H9 (cell line): ENCODE measurements around the gene TEAD2. TPM values are rescaled to one million over a fixed set of nuclear protein-coding genes. Genes with fewer than 3 reads are reported as not detected.

Experiments
- DNase-seq: peaks from one replicate; pipeline ENCODE4 v3.0.0-alpha.2; 2017
- H2AFZ ChIP-seq: one replicate; pipeline ENCODE4 v1.6.1; 2013; ENCODE audit warnings: mild to moderate bottlenecking, low read length, control low read depth, moderate library complexity
- H2AK5ac ChIP-seq: 2 replicates; pipeline ENCODE4 v1.6.1; 2013; ENCODE audit warnings: low read length, control low read depth, mixed read lengths; ENCODE audit not compliant: insufficient read length
- H2BK120ac ChIP-seq: one replicate; pipeline ENCODE4 v1.6.1; 2013; ENCODE audit warnings: low read depth, mild to moderate bottlenecking, low read length, control low read depth, inconsistent platforms; ENCODE audit not compliant: poor library complexity, severe bottlenecking
- H2BK12ac ChIP-seq: 2 replicates; pipeline ENCODE4 v1.6.1; 2013; ENCODE audit warnings: low read length, control low read depth, mixed read lengths, low read depth; ENCODE audit not compliant: insufficient read length
- H2BK15ac ChIP-seq: 2 replicates; pipeline ENCODE4 v1.6.1; 2013; ENCODE audit warnings: low read depth, low read length, control low read depth
- H2BK20ac ChIP-seq: one replicate; pipeline ENCODE4 v1.6.1; 2013; ENCODE audit warnings: low read depth, mild to moderate bottlenecking, low read length, control low read depth, inconsistent platforms; ENCODE audit not compliant: poor library complexity, severe bottlenecking
- H2BK5ac ChIP-seq: 2 replicates; pipeline ENCODE4 v1.6.1; 2013; ENCODE audit warnings: low read length, control low read depth, mixed read lengths; ENCODE audit not compliant: insufficient read length
- H3K14ac ChIP-seq: 2 replicates; pipeline ENCODE4 v1.6.1; 2013; ENCODE audit warnings: low read length, control low read depth; ENCODE audit not compliant: insufficient read depth
- H3K18ac ChIP-seq: 2 replicates; pipeline ENCODE4 v1.6.1; 2013; ENCODE audit warnings: low read depth, mild to moderate bottlenecking, mixed read lengths, low read length, control low read depth; ENCODE audit not compliant: insufficient read length
- H3K23ac ChIP-seq: 2 replicates; pipeline ENCODE4 v1.6.1; 2013; ENCODE audit warnings: low read length, control low read depth, mixed read lengths, low read depth; ENCODE audit not compliant: insufficient read length
- H3K23me2 ChIP-seq: 2 replicates; pipeline ENCODE4 v1.6.1; 2013; ENCODE audit warnings: low read depth, mild to moderate bottlenecking, mixed read lengths, low read length, control low read depth; ENCODE audit not compliant: insufficient read length, poor library complexity, severe bottlenecking
- H3K27ac ChIP-seq: 2 replicates; pipeline ENCODE4 v1.5.1; 2013; ENCODE audit warnings: low read length, control low read depth, mixed read lengths, low read depth; ENCODE audit not compliant: insufficient read length
- H3K27me3 ChIP-seq: 2 replicates; pipeline ENCODE4 v1.6.1; 2013; ENCODE audit warnings: low read length, control low read depth, inconsistent platforms; ENCODE audit not compliant: insufficient read depth
- H3K4ac ChIP-seq: 2 replicates; pipeline ENCODE4 v1.6.1; 2013; ENCODE audit warnings: low read depth, mild to moderate bottlenecking, control low read depth, inconsistent platforms, low read length, moderate library complexity
- H3K4me1 ChIP-seq: 2 replicates; pipeline ENCODE4 v1.6.1; 2013; ENCODE audit warnings: low read length, control low read depth, inconsistent platforms; ENCODE audit not compliant: insufficient read depth
- H3K4me2 ChIP-seq: 2 replicates; pipeline ENCODE4 v1.6.1; 2013; ENCODE audit warnings: low read length, control low read depth, mixed read lengths; ENCODE audit not compliant: insufficient read length, insufficient read depth
- H3K56ac ChIP-seq: 2 replicates; pipeline ENCODE4 v1.6.1; 2013; ENCODE audit warnings: low read depth, mild to moderate bottlenecking, mixed read lengths, low read length, control low read depth; ENCODE audit not compliant: insufficient read length
- H3K79me1 ChIP-seq: 2 replicates; pipeline ENCODE4 v1.6.1; 2013; ENCODE audit warnings: low read depth, mild to moderate bottlenecking, moderate library complexity, low read length, control low read depth, inconsistent platforms; ENCODE audit not compliant: insufficient read depth, poor library complexity, severe bottlenecking
- H3K79me2 ChIP-seq: 2 replicates; pipeline ENCODE4 v1.6.1; 2013; ENCODE audit warnings: low read length, control low read depth, inconsistent platforms; ENCODE audit not compliant: insufficient read depth
- H3K9ac ChIP-seq: 2 replicates; pipeline ENCODE4 v1.6.1; 2013; ENCODE audit warnings: low read length, control low read depth, mixed read lengths; ENCODE audit not compliant: insufficient read length; ENCODE audit errors: extremely low read depth
- H3K9me3 ChIP-seq: one replicate; pipeline ENCODE4 v1.6.1; 2013; ENCODE audit warnings: low read depth, low read length, inconsistent platforms; ENCODE audit not compliant: control insufficient read depth
- H3T11ph ChIP-seq: one replicate; pipeline ENCODE4 v1.6.1; 2013; ENCODE audit warnings: mild to moderate bottlenecking, low read length, control low read depth, inconsistent platforms
- H4K20me1 ChIP-seq: one replicate; pipeline ENCODE4 v1.6.1; 2013; ENCODE audit not compliant: control insufficient read depth, insufficient read length, insufficient read depth
- H4K5ac ChIP-seq: 2 replicates; pipeline ENCODE4 v1.6.1; 2013; ENCODE audit warnings: low read depth, mild to moderate bottlenecking, mixed read lengths, low read length, control low read depth; ENCODE audit not compliant: insufficient read length
- H4K8ac ChIP-seq: replicated peaks from 2 replicates; pipeline ENCODE4 v1.6.1; 2013; ENCODE audit warnings: low read length, control low read depth, mixed read lengths, low read depth; ENCODE audit not compliant: insufficient read length
- H4K91ac ChIP-seq: 2 replicates; pipeline ENCODE4 v1.6.1; 2013; ENCODE audit warnings: low read depth, mild to moderate bottlenecking, moderate library complexity, mixed read lengths, low read length, control low read depth; ENCODE audit not compliant: insufficient read length
- H3K27ac Mint-ChIP-seq, 3 experiments: 2 replicates in 2 of 3; 3 replicates in 1 of 3; pipeline ENCODE4 v1.8.0; 2020 to 2021; ENCODE audit warnings: mixed read lengths in 3 of 3, mild to moderate bottlenecking in 1 of 3, moderate library complexity in 1 of 3
- H3K27me3 Mint-ChIP-seq: 2 replicates; pipeline ENCODE4 v1.8.0; 2021; ENCODE audit warnings: low read depth, mild to moderate bottlenecking, moderate library complexity, mixed read lengths
- H3K36me3 Mint-ChIP-seq, 3 experiments: 2 replicates in 2 of 3; 3 replicates in 1 of 3; pipeline ENCODE4 v1.8.0; 2020 to 2021; ENCODE audit warnings: low read depth in 3 of 3, mixed read lengths in 3 of 3; ENCODE audit not compliant: insufficient read depth in 1 of 3
- H3K4me1 Mint-ChIP-seq, 2 experiments: 2 replicates each; pipeline ENCODE4 v1.8.0; 2020; ENCODE audit warnings: mixed read lengths in 2 of 2
- H3K4me3 Mint-ChIP-seq, 2 experiments: 2 replicates in 1 of 2; 3 replicates in 1 of 2; pipeline ENCODE4 v1.8.0; 2020 to 2021; ENCODE audit warnings: mild to moderate bottlenecking in 2 of 2, mixed read lengths in 2 of 2, moderate library complexity in 1 of 2
- H3K9me3 Mint-ChIP-seq, 2 experiments: 2 replicates in 1 of 2; 3 replicates in 1 of 2; pipeline ENCODE4 v1.8.0; 2020; ENCODE audit warnings: mild to moderate bottlenecking in 2 of 2, mixed read lengths in 2 of 2, moderate library complexity in 1 of 2
- CTCF ChIP-seq: fragments of 200-600 bp; sonication (generic); conservative IDR thresholded peaks from 3 replicates; pipeline ENCODE4 v1.8.0; 2021; ENCODE audit warnings: antibody characterized with exemption, mild to moderate bottlenecking
- WGBS: extraction: QIAGEN DNeasy Blood & Tissue Kit; methylation state at CpG from one replicate; pipeline ENCODE4 v1.1.7; 2013; ENCODE audit warnings: missing lambda C conversion rate, low lambda C conversion rate, mixed read lengths; ENCODE audit not compliant: insufficient read length; ENCODE audit errors: extremely low coverage; 5-methylcytosine and 5-hydroxymethylcytosine counted together
- total RNA-seq: library from RNA; stranded (reverse); gene quantifications from 2 replicates; pipeline ENCODE4 v1.2.1, GENCODE V29; 2021

Gene TEAD2
- total RNA-seq, 1 experiment from 2014 or later = 126 TPM

GRCh38 chr19:49378512-49378911 lies 16.3 kb upstream of the TEAD2 start:
- Histone ChIP-seq H2BK5ac (no peak overlapping the region), H3K4ac (no peak overlapping the region), H2BK15ac (no peak overlapping the region), H4K91ac (no peak overlapping the region), H4K20me1 (no peaks in the 10 kb centered on the region), H3K79me1 (no peaks in the 10 kb centered on the region), H3K27me3 (no peaks in the 10 kb centered on the region), H3K4me2 (no peak overlapping the region), H3K14ac (no peak overlapping the region), H3K9ac (no peak overlapping the region), H4K8ac (no peak overlapping the region), H3T11ph (no peak overlapping the region), H2BK20ac (no peak overlapping the region), H2AFZ (no peak overlapping the region), H2AK5ac (no peak overlapping the region), H3K23ac (no peak overlapping the region), H3K56ac (no peak overlapping the region), H3K23me2 (no peaks in the 10 kb centered on the region), H4K5ac (no peak overlapping the region), H3K18ac (no peak overlapping the region), H3K27ac (no peak overlapping the region), H3K4me1 (no peaks in the 10 kb centered on the region), H3K9me3 (no peaks in the 10 kb centered on the region), H2BK120ac (no peak overlapping the region), H3K79me2 (no peaks in the 10 kb centered on the region), H2BK12ac (no peak overlapping the region)
- peaks cover 4 to 8% of the 10 kb centered on the region in 2 experiments; a peak in 2 of 4 replicates for H3K4me1 Mint-ChIP-seq
- H3K27me3 Mint-ChIP-seq = peaks cover 25% of the 10 kb centered on the region
- no peak for TF ChIP-seq CTCF
- peaks cover 2 to 6% (median 3%) of the 10 kb centered on the region in 3 experiments; a peak in 4 of 7 replicates for H3K36me3 Mint-ChIP-seq
- DNase-seq = no peak
- WGBS = no CpG with 5 or more reads among the region's 3 CpGs
- peaks cover 8 to 13% of the 10 kb centered on the region in 2 experiments for H3K9me3 Mint-ChIP-seq
- no peak overlapping the region for H3K4me3 Mint-ChIP-seq
- no peak overlapping the region; a peak in 1 of 7 replicates for H3K27ac Mint-ChIP-seq
